HG02981 (cell line): ENCODE measurements around the gene DPP3.

Experiments used
- ATAC-seq: cut with Tn5 transposase; IDR thresholded peaks from one replicate; pipeline ENCODE4 v1.9.1; 2021; ENCODE audit warnings: mild to moderate bottlenecking, moderate library complexity; ENCODE audit not compliant: unreplicated experiment

Gene DPP3

GRCh38 chr11:66555416-66555815 lies 75.2 kb downstream of the DPP3 start:
- ATAC-seq = no peak

DNA sequence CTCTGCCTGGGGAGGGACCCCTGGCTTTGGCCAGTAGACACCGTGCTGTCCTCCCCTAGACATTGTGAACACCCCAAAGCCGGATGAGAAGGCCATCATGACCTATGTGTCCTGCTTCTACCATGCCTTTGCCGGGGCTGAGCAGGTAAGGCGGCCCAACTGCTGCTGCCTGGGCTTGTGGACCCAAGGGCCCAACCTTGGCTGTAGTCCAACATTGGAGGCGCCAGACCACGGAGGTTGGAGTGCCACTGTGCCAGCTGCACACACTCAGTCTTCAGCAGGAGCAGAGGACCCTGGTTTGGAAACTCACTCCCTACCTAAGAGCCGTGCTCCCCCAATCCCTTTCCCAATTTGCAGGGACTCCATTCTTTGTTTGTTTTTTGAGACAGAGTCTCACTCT lies 75.9 kb downstream of the DPP3 start:
- ATAC-seq = no peak

DNA sequence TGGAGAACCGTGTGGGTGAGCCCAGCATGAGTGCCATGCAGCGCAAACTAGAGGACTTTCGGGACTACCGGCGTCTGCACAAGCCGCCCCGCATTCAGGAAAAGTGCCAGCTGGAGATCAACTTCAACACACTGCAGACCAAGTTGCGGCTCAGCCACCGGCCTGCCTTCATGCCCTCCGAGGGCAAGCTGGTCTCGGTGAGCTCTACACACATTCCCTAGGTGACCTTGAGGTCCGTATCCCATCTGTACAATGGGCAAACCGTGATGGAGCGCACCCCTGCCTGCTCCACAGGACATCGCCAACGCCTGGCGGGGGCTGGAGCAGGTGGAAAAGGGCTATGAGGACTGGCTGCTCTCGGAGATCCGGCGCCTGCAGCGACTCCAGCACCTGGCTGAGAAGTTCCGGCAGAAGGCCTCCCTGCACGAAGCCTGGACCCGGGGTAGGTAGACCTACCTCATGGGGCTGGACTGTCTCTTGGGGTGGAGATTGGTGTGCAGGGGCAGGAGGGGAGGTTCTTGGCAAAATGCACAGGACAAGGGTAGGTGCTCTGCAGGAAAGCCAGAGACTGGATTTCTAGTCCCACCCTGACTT lies 77.6 kb downstream of the DPP3 start:
- ATAC-seq = no peak
